Lung (tissue), 12 donors: ENCODE measurements around the gene CNFN. TPM values are rescaled to one million over a fixed set of nuclear protein-coding genes. Genes with fewer than 3 reads are reported as not detected.
A peak's percentile ranks its signal among the peaks of the same experiment; 100 is the strongest.

Experiments used
- ATAC-seq: fragments of 200-7000 bp; cut with Tn5 transposase; one replicate; pipeline ENCODE4 v1.9.1; 2020; ENCODE audit warnings: moderate number of reproducible peaks; ENCODE audit not compliant: insufficient read depth, low FRiP score
- DNase-seq, 3 donors: peaks; one replicate each; pipeline ENCODE4 v3.0.0-alpha.2; 2013 to 2017
- H3K27ac ChIP-seq, 2 donors: one replicate each; pipeline ENCODE4 v1.5.1; 2013; ENCODE audit warnings: mild to moderate bottlenecking in 2 of 2, moderate library complexity in 2 of 2, control low read depth in 1 of 2, inconsistent platforms in 1 of 2, low read depth in 1 of 2, low read length in 1 of 2
- H3K27me3 ChIP-seq, 3 donors: one replicate each; pipeline ENCODE4 v1.5.1; 2013; ENCODE audit warnings: low read length in 2 of 3; ENCODE audit not compliant: control insufficient read depth in 3 of 3, insufficient read depth in 3 of 3
- H3K36me3 ChIP-seq, 4 donors: one replicate each; pipeline ENCODE4 v1.5.1; 2013; ENCODE audit warnings: low read length in 4 of 4, mild to moderate bottlenecking in 1 of 4, moderate library complexity in 1 of 4; ENCODE audit not compliant: control insufficient read depth in 4 of 4, insufficient read depth in 4 of 4
- H3K4me1 ChIP-seq, 5 donors: one replicate each; pipeline ENCODE4 v1.5.1; 2013; ENCODE audit warnings: low read length in 5 of 5, mild to moderate bottlenecking in 2 of 5, moderate library complexity in 1 of 5; ENCODE audit not compliant: control insufficient read depth in 5 of 5, insufficient read depth in 5 of 5
- H3K4me3 ChIP-seq: one replicate; pipeline ENCODE4 v1.5.1; 2013; ENCODE audit warnings: mild to moderate bottlenecking, control low read depth, moderate library complexity
- H3K9ac ChIP-seq, 2 donors: one replicate each; pipeline ENCODE4 v1.5.1; 2013; ENCODE audit warnings: low read length in 2 of 2, control low read depth in 1 of 2; ENCODE audit not compliant: insufficient read depth in 1 of 2
- H3K9me3 ChIP-seq, 4 donors: one replicate each; pipeline ENCODE4 v1.5.1; 2013; ENCODE audit warnings: low read length in 3 of 4, mild to moderate bottlenecking in 1 of 4, moderate library complexity in 1 of 4; ENCODE audit not compliant: control insufficient read depth in 4 of 4, insufficient read depth in 3 of 4
- WGBS, 2 donors: extraction: QIAGEN DNeasy Blood & Tissue Kit; methylation state at CpG; one replicate each; pipeline ENCODE4 v1.1.7; 2013; 5-methylcytosine and 5-hydroxymethylcytosine counted together
- polyA plus RNA-seq, 2 donors: library from polyadenylated mRNA; stranded (reverse); fragments of 200-250 nt; gene quantifications; one replicate each; pipeline ENCODE4 v1.2.1, GENCODE V29; 2013
- total RNA-seq, 2 donors: library from RNA; depleted of rRNA in 1 of 2; stranded (reverse); fragments of >200 nt in 1 of 2; gene quantifications; one replicate each; pipeline ENCODE4 v1.2.1, GENCODE V29; 2014 to 2021
- TF ChIP-seq, protein P1 (sequence below): IDR thresholded peaks from 2 replicates; pipeline ENCODE4 v1.5.1; 2012; ENCODE audit warnings: mild to moderate bottlenecking; ENCODE audit errors: control extremely low read depth, extremely low read depth
- donor health status: control.
- donor health status: control.
- donor health status: Bipolar disorder and iron deficiency.
- donor health status: healthy.
- donor health status: DM: yes; HTN: yes; CAD: no.

CNFN gene
- total and polyA plus RNA-seq, 4 donors: 1.0 to 4.1 (median 2.2) TPM; not detected in 1

DNA sequence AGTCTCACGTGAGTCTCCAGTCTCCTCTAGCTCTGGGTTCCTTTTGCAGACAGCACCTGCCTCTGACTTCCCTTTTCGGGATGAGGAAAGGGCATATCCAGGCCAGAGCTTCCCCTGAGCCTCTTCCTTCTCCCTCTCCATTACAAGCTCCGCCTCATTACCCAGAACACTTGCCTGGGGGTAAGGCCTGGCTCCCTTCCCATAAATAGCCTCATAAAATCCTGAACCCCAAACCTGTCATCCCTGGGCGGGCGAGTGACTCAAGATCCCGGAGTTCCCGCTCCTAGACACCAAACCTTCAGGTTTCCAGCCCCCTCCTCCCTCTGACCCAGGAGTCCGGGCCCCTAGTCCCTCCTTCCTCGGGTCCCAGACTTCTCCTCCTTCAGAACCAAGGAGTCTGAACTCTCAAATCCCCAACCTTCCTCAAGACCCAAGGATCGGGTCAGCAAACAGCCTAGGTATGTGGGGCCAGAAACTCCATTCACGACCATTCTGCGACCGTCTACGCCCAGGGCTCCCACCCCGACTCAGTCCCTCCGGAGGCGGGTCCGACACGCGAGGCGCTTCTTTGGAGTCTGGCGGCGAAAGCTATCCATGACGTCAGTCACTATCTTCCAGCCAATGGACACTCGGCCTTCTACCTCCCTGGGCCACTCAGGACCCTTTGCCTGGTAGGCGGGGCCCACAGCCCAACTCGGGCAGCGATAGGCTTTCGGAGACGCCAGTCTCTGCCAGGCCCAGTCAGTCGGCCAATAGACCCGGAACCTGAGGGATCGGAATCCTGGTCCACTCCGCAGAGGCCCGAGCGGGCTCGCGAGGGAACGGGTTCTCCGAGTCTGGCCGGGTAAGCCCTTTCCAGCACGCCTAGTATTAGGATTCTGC, 6.5 kb upstream of the CNFN start:
- peak overlapping the region; percentile 62 to 78 for H3K27ac ChIP-seq
- peak overlapping the region; percentile 93 to 95 for H3K9ac ChIP-seq
- TF ChIP-seq, protein P1, sequence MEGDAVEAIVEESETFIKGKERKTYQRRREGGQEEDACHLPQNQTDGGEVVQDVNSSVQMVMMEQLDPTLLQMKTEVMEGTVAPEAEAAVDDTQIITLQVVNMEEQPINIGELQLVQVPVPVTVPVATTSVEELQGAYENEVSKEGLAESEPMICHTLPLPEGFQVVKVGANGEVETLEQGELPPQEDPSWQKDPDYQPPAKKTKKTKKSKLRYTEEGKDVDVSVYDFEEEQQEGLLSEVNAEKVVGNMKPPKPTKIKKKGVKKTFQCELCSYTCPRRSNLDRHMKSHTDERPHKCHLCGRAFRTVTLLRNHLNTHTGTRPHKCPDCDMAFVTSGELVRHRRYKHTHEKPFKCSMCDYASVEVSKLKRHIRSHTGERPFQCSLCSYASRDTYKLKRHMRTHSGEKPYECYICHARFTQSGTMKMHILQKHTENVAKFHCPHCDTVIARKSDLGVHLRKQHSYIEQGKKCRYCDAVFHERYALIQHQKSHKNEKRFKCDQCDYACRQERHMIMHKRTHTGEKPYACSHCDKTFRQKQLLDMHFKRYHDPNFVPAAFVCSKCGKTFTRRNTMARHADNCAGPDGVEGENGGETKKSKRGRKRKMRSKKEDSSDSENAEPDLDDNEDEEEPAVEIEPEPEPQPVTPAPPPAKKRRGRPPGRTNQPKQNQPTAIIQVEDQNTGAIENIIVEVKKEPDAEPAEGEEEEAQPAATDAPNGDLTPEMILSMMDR: no peak
- peak; percentile 99 to 100 (median 100) for DNase-seq
- no peaks in the 10 kb centered on the region for H3K36me3 ChIP-seq
- peaks cover 2 to 22% (median 8%) of the 10 kb centered on the region in 5 donors for H3K4me1 ChIP-seq
- ATAC-seq: peak; percentile 96
- H3K9me3 ChIP-seq: no peaks in the 10 kb centered on the region
- 2 to 5% methylated on average over 42 of the region's 42 CpGs for WGBS, 2 donors
- H3K27me3 ChIP-seq: peaks cover 0 to 7% (median 0%) of the 10 kb centered on the region in 3 donors
- peak overlapping the region; percentile 7 for H3K4me3 ChIP-seq

DNA sequence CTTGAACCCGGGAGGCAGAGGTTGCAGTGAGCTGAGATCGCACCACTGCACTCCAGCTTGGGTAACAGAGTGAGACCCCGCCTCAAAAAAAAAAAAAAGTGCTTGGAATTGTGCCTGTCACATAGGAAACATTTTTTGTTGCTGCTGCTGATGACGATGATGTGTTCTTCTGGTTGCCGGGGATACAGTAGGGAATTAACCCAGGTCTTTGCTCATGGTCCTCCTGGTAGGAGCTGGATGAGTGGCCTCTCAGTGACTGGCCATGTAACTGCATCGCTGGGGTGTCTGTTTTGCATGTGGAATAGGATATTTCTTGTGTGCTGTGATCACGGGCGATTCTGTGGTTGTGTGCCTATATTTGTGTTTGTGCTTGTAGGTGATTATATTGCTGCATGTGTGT, 4.7 kb upstream of the CNFN start:
- WGBS, 2 donors: 85 to 95% methylated on average over 8 of the region's 8 CpGs
- H3K36me3 ChIP-seq: no peaks in the 10 kb centered on the region
- ATAC-seq (no peak), DNase-seq (peak in 1 of 3 donors; percentile 22)
- no peak overlapping the region for H3K9ac ChIP-seq
- peaks cover 0 to 2% (median 0%) of the 10 kb centered on the region in 4 donors for H3K9me3 ChIP-seq
- H3K4me1 ChIP-seq: peaks cover 0 to 16% (median 8%) of the 10 kb centered on the region in 5 donors
- TF ChIP-seq, protein P1: no peak
- no peak overlapping the region for H3K4me3 ChIP-seq
- no peak overlapping the region for H3K27ac ChIP-seq
- peaks cover 0 to 23% (median 10%) of the 10 kb centered on the region in 3 donors for H3K27me3 ChIP-seq

DNA sequence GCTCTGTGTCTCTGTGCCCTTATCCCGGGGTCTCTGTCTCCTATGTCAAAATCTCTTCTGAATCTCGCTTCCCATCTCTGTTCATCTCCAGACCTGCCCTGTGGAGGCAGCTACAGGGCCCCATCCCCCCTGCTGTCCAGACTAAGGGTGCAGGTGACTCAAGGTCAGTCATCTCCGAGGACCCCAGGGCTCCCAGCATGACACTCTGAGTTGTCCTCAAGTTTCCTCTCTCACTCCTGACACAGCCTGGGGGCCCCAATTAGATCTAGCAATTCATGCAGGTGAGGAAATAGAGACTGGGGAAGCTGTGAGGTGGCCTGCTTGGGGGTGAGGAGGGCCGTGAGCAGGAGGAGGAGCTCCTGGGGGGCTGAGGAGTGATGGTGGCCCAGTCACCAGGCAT, 2.1 kb upstream of the CNFN start:
- 72 to 82% methylated on average over 4 of the region's 4 CpGs for WGBS, 2 donors

More for the DNA sequence above, 2.1 kb upstream of the CNFN start:
- Histone ChIP-seq H3K27ac (no peak overlapping the region), H3K9me3 (peaks cover 0 to 4% (median 0%) of the 10 kb centered on the region in 4 donors), H3K4me3 (no peak overlapping the region), H3K27me3 (peaks cover 0 to 29% (median 15%) of the 10 kb centered on the region in 3 donors), H3K4me1 (peaks cover 0 to 8% (median under 1%) of the 10 kb centered on the region in 5 donors), H3K36me3 (no peaks in the 10 kb centered on the region), H3K9ac (no peak overlapping the region)
- DNase-seq (no peak), ATAC-seq (no peak)
- TF ChIP-seq, protein P1: no peak
